Mesendoderm (in vitro differentiated cells): ENCODE results near the gene LRRC7.

ENCODE experiments used
- DNase-seq: peaks from one replicate; pipeline ENCODE4 v3.0.0; 2013
- H2AK5ac ChIP-seq: 2 replicates; pipeline ENCODE4 v1.6.1; 2013; ENCODE audit warnings: low read length, inconsistent platforms
- H2BK120ac ChIP-seq: 2 replicates; pipeline ENCODE4 v1.6.1; 2013; ENCODE audit warnings: low read depth, mild to moderate bottlenecking, low read length, moderate library complexity, mixed read lengths
- H2BK15ac ChIP-seq: replicated peaks from 2 replicates; pipeline ENCODE4 v1.6.1; 2013; ENCODE audit warnings: low read depth, mild to moderate bottlenecking, moderate library complexity
- H2BK5ac ChIP-seq: 2 replicates; pipeline ENCODE4 v1.6.1; 2013; ENCODE audit warnings: low read length, inconsistent platforms
- H3K18ac ChIP-seq: 2 replicates; pipeline ENCODE4 v1.6.1; 2013; ENCODE audit warnings: mild to moderate bottlenecking, low read length, mixed read lengths
- H3K23ac ChIP-seq: one replicate; pipeline ENCODE4 v1.6.1; 2013; ENCODE audit warnings: low read length
- H3K27ac ChIP-seq: 2 replicates; pipeline ENCODE4 v1.5.1; 2013; ENCODE audit warnings: low read depth, mild to moderate bottlenecking, inconsistent platforms, low read length, moderate library complexity
- H3K27me3 ChIP-seq: 2 replicates; pipeline ENCODE4 v1.6.1; 2013; ENCODE audit warnings: low read length, control low read depth, mild to moderate bottlenecking, inconsistent platforms; ENCODE audit not compliant: insufficient read depth, poor library complexity
- H3K36me3 ChIP-seq: 2 replicates; pipeline ENCODE4 v1.6.1; 2013; ENCODE audit warnings: low read length, inconsistent platforms; ENCODE audit not compliant: control insufficient read depth, insufficient read depth
- H3K4ac ChIP-seq: one replicate; pipeline ENCODE4 v1.6.1; 2013; ENCODE audit warnings: low read depth, mild to moderate bottlenecking, low read length, moderate library complexity
- H3K4me1 ChIP-seq: 2 replicates; pipeline ENCODE4 v1.6.1; 2013; ENCODE audit warnings: low read depth, low read length, inconsistent platforms; ENCODE audit not compliant: control insufficient read depth
- H3K4me2 ChIP-seq: 2 replicates; pipeline ENCODE4 v1.6.1; 2013; ENCODE audit warnings: low read length
- H3K4me3 ChIP-seq: 2 replicates; pipeline ENCODE4 v1.5.1; 2013; ENCODE audit warnings: mild to moderate bottlenecking, low read length
- H3K56ac ChIP-seq: one replicate; pipeline ENCODE4 v1.6.1; 2013; ENCODE audit warnings: low read length
- H3K79me1 ChIP-seq: 2 replicates; pipeline ENCODE4 v1.6.1; 2013; ENCODE audit warnings: low read length, inconsistent platforms
- H3K79me2 ChIP-seq: 2 replicates; pipeline ENCODE4 v1.6.1; 2013; ENCODE audit warnings: mild to moderate bottlenecking, low read length; ENCODE audit not compliant: control insufficient read depth, insufficient read depth
- H3K9ac ChIP-seq: 2 replicates; pipeline ENCODE4 v1.6.1; 2013; ENCODE audit warnings: low read length, inconsistent platforms
- H4K5ac ChIP-seq: one replicate; pipeline ENCODE4 v1.6.1; 2013; ENCODE audit warnings: low read length
- H4K8ac ChIP-seq: one replicate; pipeline ENCODE4 v1.6.1; 2013; ENCODE audit warnings: low read depth, mild to moderate bottlenecking, control low read depth, low read length, moderate library complexity
- WGBS: extraction: QIAGEN DNeasy Blood & Tissue Kit; methylation state at CpG from one replicate; pipeline ENCODE4 v1.1.7; 2013; ENCODE audit warnings: low lambda C conversion rate, missing lambda C conversion rate; ENCODE audit not compliant: insufficient coverage; ENCODE audit errors: extremely low coverage; 5-methylcytosine and 5-hydroxymethylcytosine counted together

The LRRC7 gene

GRCh38 chr1:70092526-70092925 lies 524.8 kb downstream of the LRRC7 start:
- Histone ChIP-seq H3K18ac (no peak overlapping the region), H3K79me1 (no peaks in the 10 kb centered on the region), H3K4ac (no peak overlapping the region), H3K23ac (no peak overlapping the region), H2BK15ac (no peak overlapping the region), H3K4me2 (no peak overlapping the region), H3K79me2 (no peaks in the 10 kb centered on the region), H3K56ac (no peak overlapping the region), H3K4me1 (no peaks in the 10 kb centered on the region), H3K9ac (no peak overlapping the region), H4K8ac (no peak overlapping the region), H2BK5ac (no peak overlapping the region), H4K5ac (no peak overlapping the region), H2AK5ac (no peak overlapping the region), H3K27me3 (no peaks in the 10 kb centered on the region), H3K27ac (no peak overlapping the region), H2BK120ac (no peak overlapping the region), H3K36me3 (no peaks in the 10 kb centered on the region), H3K4me3 (no peak overlapping the region)
- no peak for DNase-seq
- WGBS, result no CpG with 5 or more reads among the region's 3 CpGs

GRCh38 chr1:70093250-70093975 lies 525.7 kb downstream of the LRRC7 start:
- DNase-seq, result no peak
- no peaks in the 10 kb centered on the region for H3K79me1 ChIP-seq

GRCh38 chr1:70101231-70101630 lies 533.5 kb downstream of the LRRC7 start:
- WGBS, result no CpG with 5 or more reads among the region's 2 CpGs
- H3K27me3 ChIP-seq, result no peaks in the 10 kb centered on the region
- no peak overlapping the region for H2BK5ac ChIP-seq

More at GRCh38 chr1:70093250-70093975, 525.7 kb downstream of the LRRC7 start:
- H3K4me1 ChIP-seq, result no peaks in the 10 kb centered on the region
- H2BK15ac ChIP-seq, result no peak overlapping the region
- no peak overlapping the region for H4K5ac ChIP-seq
- no peak overlapping the region for H3K56ac ChIP-seq
- H3K9ac ChIP-seq, result no peak overlapping the region
- no peaks in the 10 kb centered on the region for H3K79me2 ChIP-seq
- no peak overlapping the region for H3K4me3 ChIP-seq
- H3K27ac ChIP-seq, result no peak overlapping the region
- H4K8ac ChIP-seq, result no peak overlapping the region
- H3K4me2 ChIP-seq, result no peak overlapping the region
- no peak overlapping the region for H3K23ac ChIP-seq
- H2AK5ac ChIP-seq, result no peak overlapping the region
- H2BK120ac ChIP-seq, result no peak overlapping the region
- H3K36me3 ChIP-seq, result no peaks in the 10 kb centered on the region
- no peak overlapping the region for H3K18ac ChIP-seq
- H2BK5ac ChIP-seq, result no peak overlapping the region
- no peak overlapping the region for H3K4ac ChIP-seq
- H3K27me3 ChIP-seq, result no peaks in the 10 kb centered on the region

GRCh38 chr1:70101774-70102173 lies 534.1 kb downstream of the LRRC7 start:
- H3K23ac ChIP-seq, result no peak overlapping the region
- no peak overlapping the region for H3K4me2 ChIP-seq
- no peaks in the 10 kb centered on the region for H3K4me1 ChIP-seq
- H3K18ac ChIP-seq, result no peak overlapping the region
- no peaks in the 10 kb centered on the region for H3K79me1 ChIP-seq
- H2BK5ac ChIP-seq, result no peak overlapping the region
- H3K56ac ChIP-seq, result no peak overlapping the region
- H2BK120ac ChIP-seq, result no peak overlapping the region
- H3K27me3 ChIP-seq, result no peaks in the 10 kb centered on the region
- H4K5ac ChIP-seq, result no peak overlapping the region
- peak; percentile 37 for DNase-seq
- no peak overlapping the region for H3K9ac ChIP-seq
- WGBS, result no CpG with 5 or more reads among the region's 1 CpG
- no peak overlapping the region for H2AK5ac ChIP-seq
- H3K79me2 ChIP-seq, result no peaks in the 10 kb centered on the region
- H3K27ac ChIP-seq, result no peak overlapping the region
- no peak overlapping the region for H3K4me3 ChIP-seq
- H3K36me3 ChIP-seq, result no peaks in the 10 kb centered on the region
- H2BK15ac ChIP-seq, result no peak overlapping the region
- H4K8ac ChIP-seq, result no peak overlapping the region
- no peak overlapping the region for H3K4ac ChIP-seq

More at GRCh38 chr1:70101231-70101630, 533.5 kb downstream of the LRRC7 start:
- Histone ChIP-seq H3K4me3 (no peak overlapping the region), H3K23ac (no peak overlapping the region), H2AK5ac (no peak overlapping the region), H3K9ac (no peak overlapping the region), H3K36me3 (no peaks in the 10 kb centered on the region), H3K79me2 (no peaks in the 10 kb centered on the region), H4K5ac (no peak overlapping the region), H4K8ac (no peak overlapping the region), H3K79me1 (no peaks in the 10 kb centered on the region), H2BK15ac (no peak overlapping the region), H3K4ac (no peak overlapping the region), H3K27ac (no peak overlapping the region), H3K18ac (no peak overlapping the region), H3K4me1 (no peaks in the 10 kb centered on the region), H3K56ac (no peak overlapping the region), H2BK120ac (no peak overlapping the region), H3K4me2 (no peak overlapping the region)
- DNase-seq, result no peak

GRCh38 chr1:70103770-70104169 lies 536.0 kb downstream of the LRRC7 start:
- Histone ChIP-seq H3K56ac (no peak overlapping the region), H3K4me1 (no peaks in the 10 kb centered on the region), H3K4me2 (no peak overlapping the region), H3K79me1 (no peaks in the 10 kb centered on the region), H2BK120ac (no peak overlapping the region), H2BK15ac (no peak overlapping the region), H3K27me3 (no peaks in the 10 kb centered on the region), H3K27ac (no peak overlapping the region), H3K9ac (no peak overlapping the region), H3K4me3 (no peak overlapping the region), H3K36me3 (no peaks in the 10 kb centered on the region), H3K18ac (no peak overlapping the region), H2AK5ac (no peak overlapping the region), H3K4ac (no peak overlapping the region), H3K23ac (no peak overlapping the region), H4K5ac (no peak overlapping the region), H4K8ac (no peak overlapping the region), H2BK5ac (no peak overlapping the region), H3K79me2 (no peaks in the 10 kb centered on the region)
- DNase-seq, result no peak
- WGBS, result no CpG with 5 or more reads among the region's 1 CpG

DNA sequence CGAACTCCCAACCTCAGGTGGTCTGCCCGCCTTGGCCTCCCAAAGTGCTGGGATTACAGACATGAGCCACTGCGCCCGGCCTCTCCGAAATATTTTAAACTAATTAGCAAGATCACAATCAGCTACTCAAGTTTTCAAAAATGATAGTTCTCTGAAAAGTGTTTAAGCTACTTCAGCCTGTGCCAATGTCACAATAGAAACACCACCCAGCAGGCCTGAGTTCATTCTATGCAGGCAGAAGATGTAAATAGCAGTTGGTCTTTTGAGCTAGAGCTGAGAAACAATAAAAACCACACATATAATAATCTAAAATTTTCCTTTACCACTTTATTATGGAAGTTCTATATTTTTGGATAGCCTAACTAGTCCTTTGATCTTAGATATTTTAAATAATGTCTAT lies 541.5 kb downstream of the LRRC7 start:
- H3K56ac ChIP-seq, result no peak overlapping the region
- H4K8ac ChIP-seq, result no peak overlapping the region
- H2AK5ac ChIP-seq, result no peak overlapping the region
- no peak overlapping the region for H2BK5ac ChIP-seq
- no peaks in the 10 kb centered on the region for H3K79me2 ChIP-seq
- no peaks in the 10 kb centered on the region for H3K79me1 ChIP-seq
- H3K9ac ChIP-seq, result no peak overlapping the region
- no peak overlapping the region for H3K4ac ChIP-seq
- no peaks in the 10 kb centered on the region for H3K4me1 ChIP-seq
- H3K4me2 ChIP-seq, result no peak overlapping the region
- no peak overlapping the region for H2BK120ac ChIP-seq
- H3K23ac ChIP-seq, result no peak overlapping the region
- H3K27me3 ChIP-seq, result no peaks in the 10 kb centered on the region
- no peak for DNase-seq
- no peak overlapping the region for H4K5ac ChIP-seq
- WGBS, result no CpG with 5 or more reads among the region's 5 CpGs
- no peak overlapping the region for H3K27ac ChIP-seq
- no peaks in the 10 kb centered on the region for H3K36me3 ChIP-seq
- H2BK15ac ChIP-seq, result no peak overlapping the region
- no peak overlapping the region for H3K4me3 ChIP-seq
- no peak overlapping the region for H3K18ac ChIP-seq
